Endothelial cell of umbilical vein (primary cell): ENCODE measurements around the gene ANG. TPM values are rescaled to one million over a fixed set of nuclear protein-coding genes. Genes with fewer than 3 reads are reported as not detected.

Experiments
- Bru-seq: library from RNA; stranded (reverse); fragments of 400-500 nt; gene quantifications from one replicate; lab custom pipeline; 2021; lab: Mats Ljungman, UMichigan
- BruChase-seq, 2 experiments: library from RNA; stranded (reverse); fragments of 400-500 nt; gene quantifications; one replicate each; lab custom pipeline; 2021; lab: Mats Ljungman, UMichigan
- BruUV-seq: library from RNA; stranded (reverse); fragments of 400-500 nt; replicated peaks from 2 replicates; lab custom pipeline; 2021; lab: Mats Ljungman, UMichigan
- CTCF ChIA-PET: fragments of 300-600, 350-600 bp; sonication (Branson Sonifier 250); formaldehyde crosslinking; loops from one replicate; lab custom pipeline; 2021; ENCODE audit warnings: antibody characterized with exemption, inconsistent platforms; lab: Charles Lee
- POLR2A ChIA-PET: fragments of 300-600, 350-600 bp; sonication (Branson Sonifier 250); formaldehyde crosslinking; loops from one replicate; lab custom pipeline; 2021; ENCODE audit warnings: antibody characterized with exemption, inconsistent platforms; lab: Charles Lee
- DNase-seq: peaks from one replicate; pipeline ENCODE4 v3.0.0-alpha.2; 2011; ENCODE audit warnings: low read depth, low spot score
- FAIRE-seq: peaks from 2 replicates; lab custom pipeline; 2011; peaks lifted over from hg19 to GRCh38; lab: Jason Lieb, UNC
- H2AFZ ChIP-seq: 2 replicates; pipeline ENCODE4 v1.6.0; 2012; ENCODE audit warnings: low read depth, low read length, control low read depth, inconsistent platforms
- H3K27ac ChIP-seq: 2 replicates; pipeline ENCODE4 v1.5.1; 2011; ENCODE audit warnings: low read depth, mild to moderate bottlenecking, control low read depth, low read length, moderate library complexity; ENCODE audit not compliant: insufficient read depth
- H3K27me3 ChIP-seq, 2 experiments: 2 replicates each; pipeline versions ENCODE4 v1.6.0 to v1.6.1; 2011; ENCODE audit warnings: low read length in 2 of 2, mixed read lengths in 1 of 2; ENCODE audit not compliant: control insufficient read depth in 2 of 2, insufficient read depth in 2 of 2
- H3K36me3 ChIP-seq, 2 experiments: 2 replicates in 1 of 2; 3 replicates in 1 of 2; pipeline ENCODE4 v1.5.1; 2011; ENCODE audit warnings: low read length in 2 of 2, mild to moderate bottlenecking in 1 of 2, moderate library complexity in 1 of 2; ENCODE audit not compliant: control insufficient read depth in 2 of 2, insufficient read depth in 2 of 2; ENCODE audit errors: extremely low read depth in 1 of 2
- H3K4me1 ChIP-seq: 3 replicates; pipeline ENCODE4 v1.5.1; 2011; ENCODE audit warnings: mild to moderate bottlenecking, low read length; ENCODE audit not compliant: control insufficient read depth, insufficient read depth; ENCODE audit errors: extremely low read depth
- H3K4me2 ChIP-seq: 2 replicates; pipeline ENCODE4 v1.6.1; 2011; ENCODE audit warnings: low read length, control low read depth, mixed read lengths; ENCODE audit not compliant: insufficient read depth
- H3K4me3 ChIP-seq, 3 experiments: fragments of 200-600 bp in 1 of 3; sonication (generic), shearing (Covaris generic) in 1 of 3; replicated peaks in 1 of 3; 2 replicates each; pipeline ENCODE4 v1.5.1; 2011 to 2016; ENCODE audit warnings: control low read depth in 3 of 3, low read length in 3 of 3, mild to moderate bottlenecking in 2 of 3, inconsistent platforms in 1 of 3, low read depth in 1 of 3, moderate library complexity in 1 of 3; ENCODE audit not compliant: insufficient read depth in 1 of 3
- H3K79me2 ChIP-seq: 2 replicates; pipeline ENCODE4 v1.6.0; 2012; ENCODE audit warnings: low read length, inconsistent platforms; ENCODE audit not compliant: control insufficient read depth, insufficient read depth
- H3K9ac ChIP-seq: replicated peaks from 2 replicates; pipeline ENCODE3; 2011; ENCODE audit warnings: low read length, control low read depth; ENCODE audit not compliant: insufficient read depth; ENCODE audit errors: extremely low read depth
- H3K9me1 ChIP-seq: replicated peaks from 3 replicates; pipeline ENCODE4 v1.6.0; 2011; ENCODE audit warnings: mild to moderate bottlenecking, low read length; ENCODE audit not compliant: control insufficient read depth, insufficient read depth; ENCODE audit errors: extremely low read depth
- H3K9me3 ChIP-seq: replicated peaks from 2 replicates; pipeline ENCODE4 v1.5.1; 2012; ENCODE audit warnings: low read length, inconsistent platforms; ENCODE audit not compliant: control insufficient read depth, insufficient read depth
- H4K20me1 ChIP-seq: replicated peaks from 2 replicates; pipeline ENCODE3; 2011; ENCODE audit warnings: mild to moderate bottlenecking, low read length; ENCODE audit not compliant: control insufficient read depth, insufficient read depth; ENCODE audit errors: extremely low read depth
- EZH2 ChIP-seq: IDR thresholded peaks from 2 replicates; pipeline ENCODE4 v1.6.1; 2012; ENCODE audit warnings: borderline replicate concordance, low read depth, mild to moderate bottlenecking, moderate library complexity, low read length, inconsistent platforms; ENCODE audit not compliant: severe bottlenecking
- FOS ChIP-seq: IDR thresholded peaks from 2 replicates; pipeline ENCODE4 v1.6.1; 2011; ENCODE audit warnings: mild to moderate bottlenecking, low read length, moderate library complexity, borderline replicate concordance; ENCODE audit not compliant: insufficient read depth
- GATA2 ChIP-seq: IDR thresholded peaks from 2 replicates; pipeline ENCODE4 v1.7.0; 2011; ENCODE audit warnings: low read depth, mild to moderate bottlenecking, moderate library complexity, mixed read lengths, low read length; ENCODE audit not compliant: insufficient read length, insufficient read depth
- JUN ChIP-seq: IDR thresholded peaks from 2 replicates; pipeline ENCODE4 v1.6.1; 2011; ENCODE audit warnings: borderline replicate concordance, low read depth; ENCODE audit not compliant: insufficient read length, insufficient read depth
- MYC ChIP-seq: IDR thresholded peaks from one replicate; pipeline ENCODE4 v1.6.1; 2011; ENCODE audit warnings: mild to moderate bottlenecking, low read depth, low read length
- POLR2A ChIP-seq: IDR thresholded peaks from 2 replicates; pipeline ENCODE4 v1.6.1; 2012; ENCODE audit warnings: low read depth, mild to moderate bottlenecking, control low read depth, low read length
- POLR2AphosphoS5 ChIP-seq: IDR thresholded peaks from 2 replicates; pipeline ENCODE4 v1.6.1; 2012; ENCODE audit warnings: low read depth, mild to moderate bottlenecking, control low read depth, low read length, moderate library complexity; ENCODE audit not compliant: insufficient read depth
- dilution Hi-C: fragments of 300-500 bp; cut with MboI; formaldehyde crosslinking; loops from one replicate; pipeline ENCODE4 v1.15.0; 2019; ENCODE audit warnings: low sequenced_read_pairs; ENCODE audit not compliant: extremely low pct_ligation_motif_present
- intact Hi-C: fragments of 100-400 bp; cut with micrococcal nuclease; formaldehyde crosslinking; loops from one replicate; pipeline ENCODE4 v1.10.0; 2022
- long read RNA-seq: library from polyadenylated mRNA; stranded (forward); transcript quantifications from one replicate; pipeline ENCODE4 v2.0.0, GENCODE V29; 2021
- polyA minus RNA-seq, 3 experiments: library from RNA; depleted of rRNA, polyadenylated mRNA; stranded (reverse); fragments of >200 nt; gene quantifications; 1 replicate in 1 of 3; 2 replicates in 2 of 3; pipeline ENCODE4 v1.2.3, GENCODE V29; 2011
- polyA plus RNA-seq, 4 experiments: library from polyadenylated mRNA; depleted of rRNA in 3 of 4; stranded (reverse) in 3 of 4; unstranded in 1 of 4; fragments of >200 nt; gene quantifications; 2 replicates each; pipeline versions ENCODE4 v1.2.1 to v1.2.3, GENCODE V29; 2011 to 2012; ENCODE audit warnings: missing spikeins in 1 of 4
- total RNA-seq: library from RNA; stranded (reverse); gene quantifications from 2 replicates; pipeline ENCODE4 v1.2.3, GENCODE V29; 2021
- TF ChIP-seq, protein P1 (sequence below), 2 donors: IDR thresholded peaks; 1 replicate in 1 of 2; 2 replicates in 1 of 2; pipeline ENCODE4 v1.5.1; 2011; ENCODE audit warnings: low read length in 2 of 2, mild to moderate bottlenecking in 2 of 2, moderate library complexity in 2 of 2, control low read depth in 1 of 2, inconsistent platforms in 1 of 2, low read depth in 1 of 2; ENCODE audit not compliant: insufficient read depth in 1 of 2; ENCODE audit errors: extremely low read depth in 1 of 2
- TF ChIP-seq, protein P2 (sequence below): IDR thresholded peaks from 2 replicates; pipeline ENCODE4 v1.6.1; 2011; ENCODE audit not compliant: insufficient read depth, insufficient read length

The ANG gene
- total RNA-seq (5.7 and 6.2 TPM in 2 replicates), polyA plus RNA-seq (11.2 and 12.2 TPM in 2 replicates), polyA minus RNA-seq (8.2 and 9.7 TPM in 2 replicates), Bru-seq, nascent RNA (percentile 57 among the genes with signal in this experiment), BruChase-seq, experiment 1, labeled RNA remaining after a 6-hour chase (percentile 77 among the genes with signal in this experiment), BruChase-seq, experiment 2, labeled RNA remaining after a 2-hour chase (percentile 66 among the genes with signal in this experiment)
- 9.9 and 10.4 TPM in 2 replicates for polyA plus RNA-seq (2011; cell fraction: cytosol; rRNA removed)
- 4.4 and 5.2 TPM in 2 replicates for polyA plus RNA-seq (2011; cell fraction: nucleus; rRNA removed)
- 6.6 and 7.8 TPM in 2 replicates for polyA plus RNA-seq (2012)
- polyA minus RNA-seq (2011; cell fraction: cytosol; rRNA and poly(A)+ RNA removed) = 3.1 TPM
- polyA minus RNA-seq (2011; cell fraction: nucleus; rRNA and poly(A)+ RNA removed) = 1.7 and 3.8 TPM in 2 replicates
- long read RNA-seq, transcript ANG-201 (2 exons, 1,222 nt) = major isoform, 20 of 20 reads
- long read RNA-seq, partial matches to known transcripts = 0 of 20 reads
- long read RNA-seq, other reads (novel, unspliced or antisense) = 0 of 20 reads

DNA sequence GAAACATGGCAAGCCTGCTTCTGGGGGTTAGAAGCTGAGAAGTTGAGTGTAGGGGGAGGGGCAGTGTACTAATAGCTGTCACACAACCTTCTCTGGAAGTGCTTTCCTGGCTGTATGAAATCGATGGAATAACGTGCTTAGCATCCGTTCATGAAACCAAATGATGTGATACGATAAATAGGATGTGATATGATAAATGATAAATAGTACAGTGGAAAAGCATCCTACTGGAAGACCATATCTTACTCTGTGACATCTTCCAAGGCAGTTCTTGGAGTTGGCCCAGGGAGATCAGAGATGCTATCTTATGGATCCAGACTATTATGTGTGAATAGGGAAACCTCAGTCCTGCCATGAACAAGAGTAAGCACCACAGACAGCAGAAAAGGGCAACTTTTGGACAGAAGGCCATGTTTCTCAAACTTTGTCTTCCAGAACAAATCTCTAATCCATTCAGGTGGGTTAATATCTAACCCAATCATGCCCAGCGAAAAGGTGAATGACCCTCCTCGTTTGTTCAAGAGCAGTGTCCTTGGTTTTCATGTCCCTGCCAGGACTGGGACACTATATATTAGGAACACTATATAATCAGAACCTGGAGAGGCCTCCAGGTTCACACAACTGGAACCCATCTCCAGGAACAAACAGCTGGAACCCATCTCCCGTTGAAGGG is at the start of gene ANG:
Gene ANG, plus strand, starts transcription at position 598 of the 673 bp plus-strand sequence. CDS start 4,801 bp downstream, outside the sequence.
- Histone ChIP-seq H3K9me1 (no peaks in the 10 kb centered on the region), H3K9ac (no peak within 1 kb of the TSS), H3K4me1 (peaks cover 15% of the 10 kb centered on the region), H3K27ac (no peak within 1 kb of the TSS), H4K20me1 (no peaks in the 10 kb centered on the region), H3K4me3 (no peak within 1 kb of the TSS), H2AFZ (no peak within 1 kb of the TSS), H3K9me3 (no peaks in the 10 kb centered on the region), H3K27me3 (no peaks in the 10 kb centered on the region), H3K36me3 (no peaks in the 10 kb centered on the region), H3K79me2 (no peaks in the 10 kb centered on the region), H3K4me2 (no peak within 1 kb of the TSS)
- BruUV-seq = no TSS peak
- DNase-seq (no peak), FAIRE-seq (no peak)
- intact Hi-C loops = no loop called here
- dilution Hi-C loops = no loop called here
- CTCF ChIA-PET = interaction anchor here (1.0 kb wide), 1 partner anchor 75 kb away, joined by 4 read pairs; no protein-coding TSS in a partner anchor
- TF ChIP-seq POLR2A (no peak), JUN (no peak), GATA2 (no peak), POLR2AphosphoS5 (no peak), FOS (no peak), EZH2 (no peak), MYC (no peak)
- TF ChIP-seq, protein P1, sequence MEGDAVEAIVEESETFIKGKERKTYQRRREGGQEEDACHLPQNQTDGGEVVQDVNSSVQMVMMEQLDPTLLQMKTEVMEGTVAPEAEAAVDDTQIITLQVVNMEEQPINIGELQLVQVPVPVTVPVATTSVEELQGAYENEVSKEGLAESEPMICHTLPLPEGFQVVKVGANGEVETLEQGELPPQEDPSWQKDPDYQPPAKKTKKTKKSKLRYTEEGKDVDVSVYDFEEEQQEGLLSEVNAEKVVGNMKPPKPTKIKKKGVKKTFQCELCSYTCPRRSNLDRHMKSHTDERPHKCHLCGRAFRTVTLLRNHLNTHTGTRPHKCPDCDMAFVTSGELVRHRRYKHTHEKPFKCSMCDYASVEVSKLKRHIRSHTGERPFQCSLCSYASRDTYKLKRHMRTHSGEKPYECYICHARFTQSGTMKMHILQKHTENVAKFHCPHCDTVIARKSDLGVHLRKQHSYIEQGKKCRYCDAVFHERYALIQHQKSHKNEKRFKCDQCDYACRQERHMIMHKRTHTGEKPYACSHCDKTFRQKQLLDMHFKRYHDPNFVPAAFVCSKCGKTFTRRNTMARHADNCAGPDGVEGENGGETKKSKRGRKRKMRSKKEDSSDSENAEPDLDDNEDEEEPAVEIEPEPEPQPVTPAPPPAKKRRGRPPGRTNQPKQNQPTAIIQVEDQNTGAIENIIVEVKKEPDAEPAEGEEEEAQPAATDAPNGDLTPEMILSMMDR (IDR thresholded peaks at IDR 0.05; ENCODE audit: extremely low read depth in 1 of 2, insufficient read depth in 1 of 2, low read depth in 1 of 2, low read length in 2 of 2) = no peak
- TF ChIP-seq, protein P2, sequence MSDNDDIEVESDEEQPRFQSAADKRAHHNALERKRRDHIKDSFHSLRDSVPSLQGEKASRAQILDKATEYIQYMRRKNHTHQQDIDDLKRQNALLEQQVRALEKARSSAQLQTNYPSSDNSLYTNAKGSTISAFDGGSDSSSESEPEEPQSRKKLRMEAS = no peak
- POLR2A ChIA-PET = no interaction called here
